ENCODE data around the gene C14orf180. TPM values are rescaled to one million over a fixed set of nuclear protein-coding genes. Genes with fewer than 3 reads are reported as not detected.

Gene C14orf180
- polyA plus RNA-seq, 1 donor (not counting 4 experiments of a cell fraction or from before 2014, with no cell fraction given) = not detected

DNA sequence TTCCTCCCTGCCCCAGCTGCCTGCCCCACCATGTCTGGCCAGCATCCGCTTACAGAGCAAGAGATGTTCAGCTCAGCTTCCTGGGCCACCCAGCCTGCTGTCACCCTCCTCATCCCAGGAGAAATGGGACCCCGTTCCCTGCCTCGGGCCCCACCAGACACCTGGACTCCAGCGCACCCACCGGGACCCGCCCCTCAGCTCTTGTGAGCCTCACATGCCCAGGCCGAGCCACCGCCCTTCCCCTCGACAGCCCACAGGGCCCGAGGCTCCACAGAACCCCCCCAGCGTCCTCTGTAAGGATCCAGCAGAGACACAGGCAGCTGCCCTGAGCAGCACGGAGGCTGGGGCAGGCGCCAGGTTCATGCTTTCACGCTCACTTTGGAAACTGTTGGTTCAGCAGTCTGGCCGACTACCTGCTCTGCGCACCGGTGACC lies 18.4 kb upstream of the C14orf180 start:
- no peak for TF ChIP-seq EZH2 (IDR thresholded peaks at IDR 0.05; ENCODE audit: low read length)
- TF ChIP-seq, protein P1, sequence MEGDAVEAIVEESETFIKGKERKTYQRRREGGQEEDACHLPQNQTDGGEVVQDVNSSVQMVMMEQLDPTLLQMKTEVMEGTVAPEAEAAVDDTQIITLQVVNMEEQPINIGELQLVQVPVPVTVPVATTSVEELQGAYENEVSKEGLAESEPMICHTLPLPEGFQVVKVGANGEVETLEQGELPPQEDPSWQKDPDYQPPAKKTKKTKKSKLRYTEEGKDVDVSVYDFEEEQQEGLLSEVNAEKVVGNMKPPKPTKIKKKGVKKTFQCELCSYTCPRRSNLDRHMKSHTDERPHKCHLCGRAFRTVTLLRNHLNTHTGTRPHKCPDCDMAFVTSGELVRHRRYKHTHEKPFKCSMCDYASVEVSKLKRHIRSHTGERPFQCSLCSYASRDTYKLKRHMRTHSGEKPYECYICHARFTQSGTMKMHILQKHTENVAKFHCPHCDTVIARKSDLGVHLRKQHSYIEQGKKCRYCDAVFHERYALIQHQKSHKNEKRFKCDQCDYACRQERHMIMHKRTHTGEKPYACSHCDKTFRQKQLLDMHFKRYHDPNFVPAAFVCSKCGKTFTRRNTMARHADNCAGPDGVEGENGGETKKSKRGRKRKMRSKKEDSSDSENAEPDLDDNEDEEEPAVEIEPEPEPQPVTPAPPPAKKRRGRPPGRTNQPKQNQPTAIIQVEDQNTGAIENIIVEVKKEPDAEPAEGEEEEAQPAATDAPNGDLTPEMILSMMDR (optimal IDR thresholded peaks at IDR 0.05 in 1 of 3, IDR thresholded peaks at IDR 0.05 in 1 of 3, conservative IDR thresholded peaks at IDR 0.05 in 1 of 3; ENCODE audit: extremely low read depth in 1 of 3, insufficient read depth in 2 of 3, low read length in 3 of 3) = no peak
- Histone ChIP-seq H3K9me1 (ENCODE audit: control insufficient read depth, extremely low read depth, insufficient read depth, low read length) (no peaks in the 10 kb centered on the region), H3K27me3 (ENCODE audit: control insufficient read depth, extremely low read depth, insufficient read depth, low read length) (peaks cover 33% of the 10 kb centered on the region), H3K4me2 (ENCODE audit: control insufficient read depth, extremely low read depth, insufficient read depth, low read depth, low read length) (no peak overlapping the region), H3K9me3 (ENCODE audit: control insufficient read depth, low read depth, low read length) (no peaks in the 10 kb centered on the region), H3K4me3 (ENCODE audit: control insufficient read depth in 2 of 3, extremely low read depth in 1 of 3, insufficient read depth in 2 of 3, low read depth in 1 of 3, low read length in 3 of 3) (no peak overlapping the region), H3K27ac (ENCODE audit: control insufficient read depth, insufficient read depth, low read length) (no peak overlapping the region), H4K20me1 (ENCODE audit: control insufficient read depth, extremely low read depth, insufficient read depth, low read length) (no peaks in the 10 kb centered on the region), H3K79me2 (ENCODE audit: control insufficient read depth, insufficient read depth, low read length) (no peaks in the 10 kb centered on the region), H3K36me3 (ENCODE audit: control insufficient read depth in 2 of 2, extremely low read depth in 1 of 2, insufficient read depth in 2 of 2, low read length in 2 of 2) (no peaks in the 10 kb centered on the region), H3K4me1 (ENCODE audit: control insufficient read depth, extremely low read depth, insufficient read depth, low read length) (no peaks in the 10 kb centered on the region), H3K9ac (ENCODE audit: control insufficient read depth, extremely low read depth, insufficient read depth, low read length) (no peak overlapping the region), H2AFZ (ENCODE audit: control insufficient read depth, low read length) (no peak overlapping the region)
- dilution Hi-C loops (cut with MboI; ENCODE audit: extremely low pct_ligation_motif_present, low sequenced_read_pairs) = no loop called here
- no peak for DNase-seq (ENCODE audit: low read depth, low spot score)
- no peak for FAIRE-seq

DNA sequence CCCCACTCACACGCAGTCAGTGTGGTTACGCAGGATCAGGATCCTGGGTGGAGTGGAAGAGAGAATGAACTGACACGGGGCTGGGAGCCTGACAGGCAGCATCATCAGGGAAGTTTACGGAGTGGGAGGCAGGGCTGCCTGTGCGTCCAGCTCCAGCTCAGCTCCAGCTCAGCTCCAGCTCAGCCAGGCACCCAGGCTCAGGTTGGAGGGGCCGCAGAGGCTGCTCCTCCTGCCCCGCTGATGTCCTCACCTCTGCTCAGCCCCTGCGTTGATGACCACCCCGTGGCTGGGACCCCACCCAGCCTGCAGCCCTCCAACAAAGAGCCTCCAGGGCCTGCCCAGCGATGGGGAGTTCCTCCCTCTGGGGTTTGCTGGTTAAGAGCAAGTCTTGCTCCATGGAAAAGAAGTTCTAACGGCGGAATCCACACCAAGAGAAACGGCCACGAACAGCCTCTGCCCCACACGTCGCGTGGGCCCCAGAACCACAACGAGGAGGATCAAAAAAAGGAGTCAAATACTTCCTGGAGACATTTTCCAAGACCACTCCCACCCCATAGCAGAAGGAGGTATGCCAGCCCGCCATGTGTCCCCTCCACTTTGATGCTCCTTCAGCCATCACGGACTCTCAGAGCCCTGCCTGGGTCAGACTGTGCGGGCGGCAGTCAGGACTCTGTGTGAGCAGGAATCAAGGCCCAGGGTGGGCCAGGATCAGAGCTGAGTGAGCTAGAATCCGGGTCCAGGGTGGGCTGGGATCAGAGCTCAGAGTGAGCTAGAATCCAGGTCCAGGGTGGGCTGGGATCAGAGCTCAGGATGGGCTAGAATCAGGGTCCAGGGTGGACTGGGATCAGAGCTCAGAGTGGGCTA lies 17.7 kb upstream of the C14orf180 start:
- Histone ChIP-seq H3K9me3 (ENCODE audit: control insufficient read depth, low read depth, low read length) (no peaks in the 10 kb centered on the region), H3K9ac (ENCODE audit: control insufficient read depth, extremely low read depth, insufficient read depth, low read length) (no peak overlapping the region), H3K9me1 (ENCODE audit: control insufficient read depth, extremely low read depth, insufficient read depth, low read length) (no peaks in the 10 kb centered on the region), H2AFZ (ENCODE audit: control insufficient read depth, low read length) (no peak overlapping the region), H3K4me1 (ENCODE audit: control insufficient read depth, extremely low read depth, insufficient read depth, low read length) (no peaks in the 10 kb centered on the region), H3K36me3 (ENCODE audit: control insufficient read depth in 2 of 2, extremely low read depth in 1 of 2, insufficient read depth in 2 of 2, low read length in 2 of 2) (no peaks in the 10 kb centered on the region), H3K4me2 (ENCODE audit: control insufficient read depth, extremely low read depth, insufficient read depth, low read depth, low read length) (no peak overlapping the region), H3K27me3 (ENCODE audit: control insufficient read depth, extremely low read depth, insufficient read depth, low read length) (peaks cover 40% of the 10 kb centered on the region), H3K27ac (ENCODE audit: control insufficient read depth, insufficient read depth, low read length) (no peak overlapping the region), H4K20me1 (ENCODE audit: control insufficient read depth, extremely low read depth, insufficient read depth, low read length) (no peaks in the 10 kb centered on the region), H3K4me3 (ENCODE audit: control insufficient read depth in 2 of 3, extremely low read depth in 1 of 3, insufficient read depth in 2 of 3, low read depth in 1 of 3, low read length in 3 of 3) (no peak overlapping the region), H3K79me2 (ENCODE audit: control insufficient read depth, insufficient read depth, low read length) (no peaks in the 10 kb centered on the region)
- FAIRE-seq = no peak
- TF ChIP-seq, protein P1 (optimal IDR thresholded peaks at IDR 0.05 in 1 of 3, IDR thresholded peaks at IDR 0.05 in 1 of 3, conservative IDR thresholded peaks at IDR 0.05 in 1 of 3; ENCODE audit: extremely low read depth in 1 of 3, insufficient read depth in 2 of 3, low read length in 3 of 3) = no peak
- no peak for TF ChIP-seq EZH2 (IDR thresholded peaks at IDR 0.05; ENCODE audit: low read length)
- no peak for DNase-seq (ENCODE audit: low read depth, low spot score)
- dilution Hi-C loops (cut with MboI; ENCODE audit: extremely low pct_ligation_motif_present, low sequenced_read_pairs) = no loop called here
